Measurements from ENCODE around the gene OSBP2.

The OSBP2 gene

GRCh38 chr22:30872285-30873041 is 177.8 kb downstream of the OSBP2 start:
- no peak for TF ChIP-seq CTCF (IDR thresholded peaks at IDR 0.05; ENCODE audit: low read depth, low read length, missing control alignments)
- DNase-seq (ENCODE audit: extremely low read depth, low read depth), result no peak
- no peak overlapping the region for H3K4me3 ChIP-seq (replicated peaks; ENCODE audit: low read depth, low read length)

GRCh38 chr22:30873086-30873650 is 178.5 kb downstream of the OSBP2 start:
- no peak overlapping the region for H3K4me3 ChIP-seq (replicated peaks; ENCODE audit: low read depth, low read length)
- no peak for DNase-seq (ENCODE audit: extremely low read depth, low read depth)
- TF ChIP-seq CTCF (IDR thresholded peaks at IDR 0.05; ENCODE audit: low read depth, low read length, missing control alignments), result no peak

GRCh38 chr22:30873661-30874060 is 179.0 kb downstream of the OSBP2 start:
- H3K4me3 ChIP-seq (replicated peaks; ENCODE audit: low read depth, low read length), result no peak overlapping the region
- no peak for DNase-seq (ENCODE audit: extremely low read depth, low read depth)
- no peak for TF ChIP-seq CTCF (IDR thresholded peaks at IDR 0.05; ENCODE audit: low read depth, low read length, missing control alignments)

GRCh38 chr22:30874431-30875370 is 180.0 kb downstream of the OSBP2 start:
- no peak for TF ChIP-seq CTCF (IDR thresholded peaks at IDR 0.05; ENCODE audit: low read depth, low read length, missing control alignments)
- H3K4me3 ChIP-seq (replicated peaks; ENCODE audit: low read depth, low read length), result no peak overlapping the region
- DNase-seq (ENCODE audit: extremely low read depth, low read depth), result no peak

- H3K4me3 ChIP-seq (replicated peaks; ENCODE audit: low read depth, low read length), result no peak overlapping the region
- DNase-seq (ENCODE audit: extremely low read depth, low read depth), result no peak
- no peak for TF ChIP-seq CTCF (IDR thresholded peaks at IDR 0.05; ENCODE audit: low read depth, low read length, missing control alignments)
Observed at GRCh38 chr22:30875481-30876215, 181.0 kb downstream of the OSBP2 start.

- DNase-seq (ENCODE audit: extremely low read depth, low read depth), result no peak
- H3K4me3 ChIP-seq (replicated peaks; ENCODE audit: low read depth, low read length), result no peak overlapping the region
- TF ChIP-seq CTCF (IDR thresholded peaks at IDR 0.05; ENCODE audit: low read depth, low read length, missing control alignments), result no peak
Observed at GRCh38 chr22:30876221-30876751, 181.6 kb downstream of the OSBP2 start.

Data from HFF-Myc (cell line).